COR-L47 (cell line): ENCODE measurements around the gene TCERG1L.
"Not testable (repeated sequence)": the region's sequence is repeated elsewhere in the genome, so short reads cannot be mapped to it uniquely, and the experiment has no call there.

Source experiments
- DNase-seq: peaks from one replicate; lab custom pipeline; 2025; lab: John Stamatoyannopoulos, UW

The TCERG1L gene

DNA sequence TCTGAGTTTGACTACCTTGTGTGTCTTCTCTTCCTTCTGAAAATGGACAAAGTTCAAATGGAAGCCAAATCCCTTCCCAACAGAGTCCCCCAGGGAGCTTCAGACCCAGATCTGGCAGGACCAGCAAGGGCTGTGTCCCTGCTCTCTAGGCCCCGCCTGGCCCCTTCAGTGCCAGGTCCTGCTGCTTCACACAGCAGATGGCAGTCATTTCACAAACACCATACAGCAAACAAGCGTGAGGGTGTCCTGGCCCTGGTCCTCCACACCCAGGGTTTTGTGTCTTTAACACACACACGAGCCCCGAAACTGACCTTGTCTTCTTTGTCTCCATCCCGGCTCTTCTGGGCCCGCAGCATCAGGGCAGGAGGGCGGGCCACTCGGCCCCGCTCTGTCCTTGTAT lies 145.0 kb downstream of the TCERG1L start:
- DNase-seq: no peak

DNA sequence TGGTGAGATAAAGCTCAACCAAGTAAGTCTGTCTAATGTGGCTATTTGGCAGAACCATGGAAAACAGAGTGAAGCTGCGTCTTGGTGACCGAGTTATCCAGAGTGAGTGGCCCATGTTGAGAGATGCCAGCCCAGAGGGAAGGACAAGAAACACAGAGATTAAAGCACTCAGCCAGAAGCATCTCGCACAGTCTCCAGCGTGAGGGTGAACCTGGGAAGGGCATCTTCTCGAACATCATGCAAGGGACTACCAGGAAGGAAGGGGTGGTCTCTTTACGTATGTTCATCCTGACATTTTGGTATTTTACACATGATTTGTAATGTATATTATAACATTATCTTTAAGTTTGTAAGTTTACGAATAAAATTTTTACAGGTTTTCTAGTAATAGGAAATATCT lies 146.4 kb downstream of the TCERG1L start:
- DNase-seq: no peak

DNA sequence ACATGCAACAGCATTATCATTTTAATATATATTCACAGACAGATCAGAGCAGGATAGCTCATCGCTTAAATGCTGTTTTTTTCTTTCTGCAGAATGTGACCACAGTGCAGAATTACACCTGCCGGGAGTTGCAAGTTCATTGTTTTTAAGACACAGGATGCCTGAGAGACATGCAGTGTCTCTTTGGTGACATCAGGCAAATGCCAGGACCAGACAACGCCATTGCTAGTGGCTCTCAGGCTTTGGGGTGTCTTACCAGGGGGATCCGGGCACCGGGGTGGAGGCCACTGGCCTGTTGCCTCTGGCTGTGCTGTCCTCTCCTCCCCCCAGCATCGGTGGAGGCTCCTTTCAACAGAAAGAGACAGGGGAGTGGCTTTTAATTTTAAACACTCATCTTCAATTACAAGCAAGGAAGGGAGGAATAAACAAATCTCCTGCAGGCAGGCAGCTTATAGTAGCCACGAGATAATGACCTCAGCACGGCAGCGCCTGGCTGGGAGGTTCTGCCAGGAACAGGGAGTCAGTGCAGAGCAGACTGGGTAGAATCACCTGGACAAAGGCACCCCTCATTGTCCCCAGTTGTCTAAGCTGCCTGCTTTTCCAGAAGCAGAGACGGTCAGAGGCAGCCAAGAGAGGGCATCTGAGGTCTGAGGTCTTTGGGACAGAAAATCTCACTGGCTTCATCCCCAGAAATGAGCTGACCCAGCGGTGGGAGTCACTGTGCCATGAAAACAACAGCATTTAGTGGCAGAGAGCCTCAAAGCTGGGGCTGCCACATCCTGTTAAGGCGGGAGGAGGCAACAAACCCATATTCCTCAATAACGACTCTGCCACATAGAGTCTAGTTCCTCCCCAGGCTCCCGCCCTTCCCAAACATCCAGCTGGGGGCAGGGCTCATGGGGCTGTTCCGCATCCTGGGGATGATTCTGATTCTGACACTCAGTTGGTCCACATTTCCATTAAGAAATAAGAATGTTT lies 148.4 kb downstream of the TCERG1L start:
- peak; percentile 35 for DNase-seq

DNA sequence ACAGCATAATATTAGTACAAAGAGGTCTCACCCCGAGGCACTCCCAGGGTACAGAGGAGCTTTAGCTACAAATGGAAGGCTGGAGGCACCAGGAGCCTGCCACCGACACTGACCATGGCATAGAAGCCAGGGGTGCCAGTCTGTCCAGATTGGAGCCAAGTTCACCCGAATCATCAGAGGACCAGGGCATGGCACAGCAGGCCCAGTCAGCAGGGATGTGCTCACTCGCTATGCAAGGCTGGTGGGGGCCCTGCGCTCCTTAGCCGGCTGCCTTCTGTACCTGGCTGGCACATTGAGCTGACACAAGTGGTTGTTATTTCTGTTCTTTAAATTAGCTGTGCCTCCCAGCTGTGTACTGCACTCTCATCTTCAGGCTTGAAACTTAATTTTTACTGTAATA lies 149.3 kb downstream of the TCERG1L start:
- DNase-seq: no peak

DNA sequence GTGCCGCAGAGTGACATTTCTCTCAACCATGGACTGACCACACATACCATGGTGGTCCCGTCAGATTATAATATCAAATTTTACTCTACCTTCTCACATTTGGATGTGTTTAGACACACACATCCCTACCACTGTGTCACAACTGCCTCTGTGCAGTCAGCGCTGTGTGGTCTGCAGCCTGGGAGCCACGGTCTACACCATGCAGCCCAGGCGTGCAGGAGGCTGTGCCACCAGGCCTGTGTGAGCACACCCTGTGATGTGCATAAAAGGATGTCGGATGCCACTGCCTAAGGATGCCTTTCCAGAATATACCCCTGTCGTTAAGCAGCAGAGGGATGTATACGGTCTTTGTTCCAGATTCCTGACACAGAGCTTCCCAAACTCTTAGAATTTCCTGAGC lies 150.4 kb downstream of the TCERG1L start:
- DNase-seq: no peak

DNA sequence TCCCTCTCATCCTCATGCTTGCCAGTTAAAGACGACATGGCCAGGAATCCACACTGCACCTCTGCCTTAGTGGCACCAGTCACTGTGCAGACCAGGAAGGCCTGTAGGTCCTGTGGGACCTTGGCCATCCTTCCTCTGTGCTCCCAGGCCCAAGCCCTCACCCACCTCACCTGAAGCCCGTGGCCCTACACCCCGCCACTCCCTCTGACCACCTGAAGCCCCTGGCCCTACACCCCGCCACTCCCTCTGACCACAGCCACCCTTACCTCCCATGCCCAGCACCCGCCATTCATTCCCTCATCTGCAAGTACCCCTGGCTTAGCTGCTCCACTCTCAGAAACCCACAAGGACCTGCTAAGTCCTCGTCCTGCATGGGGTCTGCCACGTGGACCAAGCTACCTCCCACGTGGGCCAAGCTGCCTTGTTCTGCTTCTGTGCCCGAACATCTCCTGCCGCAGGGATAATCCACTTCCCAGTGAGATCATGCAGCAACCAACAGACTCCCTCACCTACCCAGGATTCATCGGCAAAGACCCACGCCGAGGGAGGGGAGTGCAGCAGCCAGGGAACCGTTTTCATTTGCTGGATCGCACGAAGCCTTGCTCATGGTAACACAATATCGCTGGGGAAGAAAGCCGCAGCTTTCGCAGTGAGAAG lies 151.2 kb downstream of the TCERG1L start:
- DNase-seq: no peak

DNA sequence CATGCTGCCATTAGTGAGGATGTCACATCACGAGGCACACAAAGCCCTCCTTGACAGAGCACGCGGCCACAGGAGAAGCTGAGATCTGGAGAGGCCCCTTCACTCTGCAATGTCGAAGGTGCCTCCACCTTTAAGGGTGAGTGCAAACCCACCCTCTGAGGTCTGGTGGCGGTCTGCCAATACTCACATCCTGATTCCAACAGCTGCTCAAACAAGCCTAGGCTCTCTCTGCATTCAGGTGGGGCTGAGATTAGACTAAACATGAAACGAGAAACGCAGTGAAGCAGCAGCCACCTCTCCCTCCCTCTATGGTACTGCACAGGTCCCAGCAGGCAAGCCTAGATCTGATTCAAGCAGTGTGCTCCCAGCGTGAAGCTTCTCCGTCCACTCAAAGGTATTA lies 151.8 kb downstream of the TCERG1L start:
- no peak for DNase-seq

DNA sequence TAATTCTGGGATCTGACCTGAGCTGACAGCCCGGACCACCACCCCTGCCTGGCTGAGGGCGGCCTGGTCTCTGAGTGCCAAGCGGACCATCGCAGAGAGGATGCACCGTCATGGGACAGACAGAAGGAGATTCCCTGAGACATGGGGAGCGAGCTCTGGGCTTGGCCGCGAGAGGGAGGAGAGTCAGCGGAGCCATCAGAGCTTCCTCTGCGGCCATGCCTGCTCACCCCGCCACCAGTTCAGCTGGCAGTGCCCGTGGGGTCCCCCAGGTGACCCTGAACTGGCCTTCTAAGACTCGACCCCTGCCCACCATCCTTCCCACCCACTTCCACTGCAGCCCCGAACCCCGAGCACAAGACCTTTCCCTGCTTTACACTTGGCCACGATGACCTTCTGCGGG lies 152.8 kb downstream of the TCERG1L start:
- DNase-seq: no peak

DNA sequence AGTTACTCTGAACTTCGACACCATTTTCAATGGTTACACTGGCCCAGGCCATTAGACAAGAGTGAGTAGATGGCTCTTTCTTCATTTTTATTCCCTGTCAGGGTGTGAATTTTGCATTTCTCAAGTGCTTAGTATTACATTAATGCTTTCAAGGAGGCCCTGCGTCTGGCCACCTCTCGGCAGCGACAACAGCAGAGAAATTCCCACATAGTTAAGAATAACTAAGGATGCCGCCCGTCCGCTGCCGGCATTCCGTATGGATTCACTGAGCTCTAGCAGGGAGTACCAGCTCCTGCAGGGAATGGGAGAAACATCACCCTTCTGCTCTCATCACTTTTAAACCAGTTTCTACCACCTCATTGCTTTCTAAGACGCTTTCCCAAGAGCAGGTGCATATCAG lies 153.6 kb downstream of the TCERG1L start:
- no peak for DNase-seq

DNA sequence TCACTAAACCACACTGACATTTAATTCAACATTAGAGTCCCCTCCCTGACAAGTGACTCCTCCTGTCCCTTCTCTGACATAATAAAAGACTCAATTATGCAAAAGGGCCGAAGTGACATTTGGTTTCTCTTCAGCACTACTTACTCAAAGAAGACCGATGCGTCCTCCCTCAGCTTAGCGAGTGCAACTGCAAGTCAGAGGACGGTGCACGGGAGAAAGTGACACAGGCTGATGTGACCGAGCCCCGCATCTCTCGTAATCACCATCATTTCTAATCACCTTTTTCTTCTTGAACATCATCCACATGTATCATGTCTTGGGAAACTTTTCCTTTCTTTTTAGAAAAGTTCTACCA lies 155.7 kb downstream of the TCERG1L start:
- DNase-seq: no peak

DNA sequence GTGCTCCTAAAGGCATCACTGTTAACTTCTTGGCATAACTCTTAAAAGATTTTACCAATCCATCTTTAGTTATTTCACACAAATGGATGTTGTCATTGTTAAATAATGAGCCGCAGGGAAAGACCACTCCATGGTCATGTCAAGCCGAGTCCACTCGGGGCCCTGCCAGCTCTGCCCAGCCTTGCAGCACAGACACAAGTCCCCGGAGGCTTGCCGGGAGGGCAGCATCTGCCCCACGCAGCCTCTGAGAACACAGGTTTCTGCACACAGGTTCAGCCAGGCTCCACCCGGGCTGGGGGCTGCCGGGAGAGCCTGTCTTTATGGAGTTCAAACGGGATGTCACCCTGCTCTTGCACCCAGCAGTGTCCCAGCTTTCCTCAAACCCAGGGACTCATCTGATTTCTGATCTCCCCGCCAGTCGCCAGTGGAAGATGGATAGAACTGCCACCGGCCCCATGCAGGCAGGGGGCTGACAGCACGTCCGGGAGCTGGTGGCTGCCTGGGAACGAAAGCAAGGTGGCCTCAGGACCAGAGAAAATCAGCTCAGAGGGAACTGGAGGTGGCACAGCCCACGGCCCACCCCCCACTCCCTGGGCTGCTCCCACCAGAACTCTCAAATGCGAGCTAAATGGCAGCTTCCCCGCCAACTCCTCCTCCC lies 156.2 kb downstream of the TCERG1L start:
- no peak for DNase-seq

DNA sequence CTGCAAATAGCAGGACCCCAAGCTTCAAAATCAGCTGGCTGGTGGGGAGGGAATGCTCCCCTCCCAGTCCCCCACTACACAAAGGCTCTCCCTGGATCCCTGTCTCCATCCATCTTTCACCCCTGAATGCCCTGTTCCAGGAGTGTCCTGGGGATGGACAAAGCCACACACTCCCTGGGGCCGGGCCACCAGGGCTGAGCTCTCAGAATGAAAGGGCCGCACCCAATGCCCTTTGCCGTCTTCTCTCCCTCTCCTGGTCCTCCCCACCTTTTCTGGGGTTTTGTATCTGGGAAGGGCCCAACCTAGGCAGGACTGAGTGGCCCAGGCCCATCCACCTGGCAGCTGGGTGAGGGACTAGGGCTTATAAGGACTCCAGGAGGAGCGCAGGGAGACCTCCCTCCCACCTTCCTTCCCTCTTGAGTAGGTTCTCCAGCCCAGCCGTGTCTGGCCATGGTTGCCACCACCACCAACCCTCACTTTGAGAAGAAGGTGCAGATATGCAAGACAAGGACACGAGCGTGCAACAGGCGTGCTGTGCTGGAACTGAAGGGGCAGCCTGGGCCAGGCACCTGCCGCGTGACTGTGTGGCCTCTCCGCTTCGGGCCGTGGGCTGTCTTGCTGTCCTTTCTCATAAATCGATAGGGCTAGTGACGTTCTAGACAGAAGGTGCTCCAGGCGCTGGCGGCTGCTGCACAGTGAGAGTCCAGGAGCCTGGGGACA lies 157.1 kb downstream of the TCERG1L start:
- no peak for DNase-seq

DNA sequence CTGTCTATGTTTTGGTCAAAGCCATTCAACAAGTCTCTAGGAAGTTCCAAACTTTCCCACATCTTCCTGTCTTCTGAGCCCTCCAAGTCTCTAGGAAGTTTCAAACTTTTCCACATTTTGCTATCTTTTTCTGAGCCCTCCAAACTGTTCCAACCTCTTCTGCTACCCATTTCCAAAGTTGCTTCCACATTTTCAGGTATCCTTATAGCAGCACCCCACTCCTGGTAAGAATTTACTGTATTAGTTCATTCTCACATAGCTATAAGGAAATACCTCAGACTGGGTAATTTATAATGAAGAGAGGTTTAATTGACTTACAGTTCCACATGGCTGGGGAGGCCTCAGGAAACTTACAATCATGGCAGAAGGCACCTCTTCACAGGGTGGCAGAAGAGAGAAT lies 159.1 kb downstream of the TCERG1L start:
- not testable (repeated sequence) for DNase-seq

DNA sequence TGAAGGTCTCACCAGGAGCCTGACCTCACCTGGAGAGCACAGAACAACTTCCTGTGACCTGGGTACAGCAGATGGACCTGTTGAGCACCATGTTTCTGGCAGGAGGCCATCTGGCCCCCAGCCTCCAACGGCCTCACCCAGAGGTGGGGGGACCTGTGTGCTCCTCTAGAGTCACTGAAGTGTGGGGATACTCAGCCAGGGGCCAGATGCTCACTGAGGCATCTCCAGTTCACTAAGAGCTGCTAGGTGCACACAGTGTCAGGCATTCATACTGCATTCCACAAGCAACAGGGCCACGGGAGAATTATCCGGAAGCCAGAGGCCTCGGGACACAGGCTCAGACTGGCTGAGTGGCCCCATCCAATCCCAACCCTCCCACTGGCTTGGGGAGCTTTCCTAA lies 161.4 kb downstream of the TCERG1L start:
- DNase-seq: no peak

DNA sequence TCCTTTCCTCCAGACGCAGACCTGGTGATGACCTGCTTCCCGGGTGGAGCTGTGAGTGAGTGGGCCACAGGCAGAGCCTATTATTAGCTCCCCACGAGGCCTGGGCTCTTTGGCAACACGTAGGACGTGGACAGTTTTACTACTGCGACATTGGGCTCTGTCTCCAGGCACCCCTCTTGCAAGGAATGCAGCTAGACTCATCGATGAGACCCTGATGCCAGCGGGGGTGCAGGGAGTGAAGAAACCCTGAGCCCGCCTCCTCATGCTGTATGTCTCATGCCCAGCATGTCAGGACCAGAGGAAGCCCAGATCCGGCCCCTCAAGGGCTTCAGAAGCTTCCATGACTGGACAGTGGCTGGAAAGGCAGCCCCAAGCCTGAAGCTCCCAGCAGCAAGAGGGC lies 161.9 kb downstream of the TCERG1L start:
- DNase-seq: no peak

DNA sequence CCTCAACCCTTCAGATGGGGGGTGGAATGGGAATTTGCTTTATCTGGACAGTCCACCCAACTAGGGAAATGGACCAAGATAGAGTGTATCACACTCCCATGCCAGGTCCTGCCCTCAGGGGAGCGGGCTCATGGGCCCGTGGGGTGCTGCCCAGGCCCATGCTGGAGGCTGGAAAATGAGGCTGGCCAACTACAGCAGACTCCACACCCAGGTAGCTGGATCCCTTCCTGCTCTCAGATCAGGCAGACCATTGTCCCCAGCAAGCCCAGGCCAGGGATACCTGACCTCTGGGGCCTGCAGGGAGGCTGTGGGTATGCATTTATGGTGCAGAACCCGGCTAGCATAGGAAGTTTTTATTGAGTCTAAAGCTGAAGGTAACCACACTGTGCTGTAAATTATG lies 162.4 kb downstream of the TCERG1L start:
- DNase-seq: no peak

DNA sequence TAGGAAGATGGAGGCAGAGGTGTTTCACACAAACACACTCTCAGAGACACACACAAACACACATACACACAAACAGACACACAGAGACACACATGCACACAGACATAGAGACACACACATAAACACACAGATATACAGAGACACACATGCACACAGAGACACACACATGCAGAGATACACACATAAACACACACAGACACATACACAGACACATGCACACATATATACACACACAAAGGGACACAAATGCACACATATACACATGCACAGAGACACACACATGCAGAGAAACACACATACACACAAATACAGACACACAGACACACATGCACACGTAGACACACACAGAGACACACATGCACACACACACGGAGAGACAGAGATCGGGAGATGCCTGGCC lies 163.3 kb downstream of the TCERG1L start:
- no peak for DNase-seq

DNA sequence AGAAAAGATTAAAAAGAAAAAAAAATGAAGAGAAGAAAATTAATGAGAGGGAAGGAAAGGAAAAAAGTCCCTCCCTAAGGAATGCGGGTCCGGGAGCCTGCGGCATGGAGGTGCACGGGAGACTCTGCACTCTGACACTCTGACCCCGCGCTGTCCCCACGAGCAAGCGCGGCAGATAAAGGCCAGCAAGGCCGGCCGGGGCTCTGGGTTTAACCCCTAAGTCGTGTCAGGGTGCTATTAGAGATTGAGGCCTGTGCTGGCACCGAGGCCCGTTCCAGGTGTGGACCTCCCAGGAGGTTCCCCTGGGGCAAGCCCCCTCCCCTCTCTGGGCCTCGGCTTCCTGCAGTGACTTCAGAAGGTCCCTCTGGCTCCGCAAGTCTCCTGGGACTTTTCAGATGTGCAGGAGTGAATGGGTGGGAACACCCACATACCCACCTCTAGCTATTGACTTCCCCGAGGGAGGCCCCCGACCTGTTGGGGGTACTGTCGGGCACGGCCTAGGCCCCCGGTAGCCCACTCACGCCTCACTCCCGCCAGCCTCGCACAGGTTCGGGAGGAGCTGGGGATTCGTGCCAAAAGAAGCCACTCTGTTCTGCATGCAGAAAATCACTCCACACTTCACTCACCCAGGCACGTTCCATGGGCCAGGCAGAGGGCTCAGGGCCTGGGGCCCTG lies 164.1 kb downstream of the TCERG1L start:
- DNase-seq: no peak

DNA sequence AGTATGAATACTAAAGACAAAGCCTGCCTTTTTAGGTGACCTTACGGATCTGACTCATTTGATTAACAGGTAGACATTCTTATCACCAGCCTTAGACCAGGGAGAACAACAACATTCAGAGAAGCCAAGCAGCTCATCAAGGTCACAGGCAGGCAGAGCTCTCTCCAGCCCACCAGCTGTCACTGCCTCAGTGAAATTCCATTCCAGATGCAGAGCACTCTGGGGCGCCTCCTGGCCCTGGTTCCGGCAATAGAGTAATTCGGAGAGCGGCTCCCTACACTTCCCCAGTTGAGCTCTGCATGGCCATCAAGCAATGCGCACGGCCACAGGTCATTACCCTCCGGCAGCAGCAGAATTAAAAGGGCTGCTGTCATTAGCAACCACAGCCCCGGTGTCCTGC lies 164.7 kb downstream of the TCERG1L start:
- DNase-seq: no peak

DNA sequence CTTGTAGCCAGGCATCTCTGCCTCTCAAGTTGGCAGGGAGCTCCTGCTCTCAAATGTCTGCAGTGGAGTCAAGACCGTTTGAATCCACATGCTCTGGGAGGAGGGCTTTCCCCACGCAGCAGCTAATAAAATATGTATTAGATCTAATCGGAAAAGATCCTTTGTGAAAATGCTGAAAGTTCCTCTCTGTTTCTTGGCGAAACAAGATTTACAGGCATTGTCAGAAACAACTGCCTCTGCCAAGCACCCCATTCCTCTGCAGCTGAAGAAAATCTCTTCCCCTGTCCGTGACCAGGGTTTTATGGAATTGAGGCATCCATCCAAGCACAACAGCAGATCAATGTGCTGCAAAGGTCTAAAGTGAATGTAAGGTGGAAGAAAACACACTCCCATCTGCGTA lies 165.8 kb downstream of the TCERG1L start:
- DNase-seq: no peak

DNA sequence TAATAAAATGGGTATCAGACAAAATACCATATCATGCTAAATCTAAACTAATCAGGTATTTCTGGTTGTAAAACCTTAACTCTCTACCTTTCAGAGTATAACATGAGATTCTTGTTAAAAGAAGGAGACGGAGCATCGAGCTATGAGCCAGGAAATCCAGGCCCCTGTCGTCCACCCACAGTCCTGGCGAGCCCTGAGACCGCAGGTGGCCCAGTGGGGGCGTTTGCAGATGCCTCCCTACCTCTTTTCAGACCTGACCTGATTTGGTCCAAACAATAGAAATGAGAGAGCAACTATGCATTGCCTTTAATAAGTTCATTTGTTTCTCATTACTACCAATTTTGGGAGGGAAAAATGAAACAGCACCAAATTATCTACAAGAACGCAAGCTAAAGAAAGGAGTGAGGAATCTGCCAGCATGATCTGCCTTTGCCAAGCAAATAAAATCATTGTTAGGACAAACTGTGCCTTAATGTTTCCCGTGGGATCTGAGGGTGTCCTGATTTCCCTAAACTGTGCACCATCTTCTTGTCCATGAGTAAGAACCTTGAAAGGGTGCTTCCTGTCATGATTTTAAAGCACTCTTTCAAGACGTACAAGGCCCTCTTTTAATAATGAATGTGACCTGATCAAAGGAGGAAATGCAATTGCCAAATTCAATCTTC lies 166.7 kb downstream of the TCERG1L start:
- DNase-seq: no peak
